GM21367 (cell line): ENCODE data around the gene JADE3.
"Not testable (repeated sequence)": the region's sequence is repeated elsewhere in the genome, so short reads cannot be mapped to it uniquely, and the experiment has no call there.

ENCODE experiments used
- ATAC-seq: cut with Tn5 transposase; IDR thresholded peaks from one replicate; pipeline ENCODE4 v1.9.1; 2021; ENCODE audit not compliant: unreplicated experiment

JADE3 gene

GRCh38 chrX:46929439-46930261 is 17.4 kb downstream of the JADE3 start:
- ATAC-seq = no peak

GRCh38 chrX:46935295-46935694 is 23.1 kb downstream of the JADE3 start:
- no peak for ATAC-seq

- no peak for ATAC-seq
Observed at GRCh38 chrX:46938589-46938988, 26.4 kb downstream of the JADE3 start.

- no peak for ATAC-seq
Observed at GRCh38 chrX:46941341-46941740, 29.1 kb downstream of the JADE3 start.

GRCh38 chrX:46953137-46953527 is 40.9 kb downstream of the JADE3 start:
- ATAC-seq = no peak

GRCh38 chrX:46953597-46953996 is 41.4 kb downstream of the JADE3 start:
- no peak for ATAC-seq

GRCh38 chrX:46954716-46955115 is 42.5 kb downstream of the JADE3 start:
- ATAC-seq = no peak

- ATAC-seq = not testable (repeated sequence)
Observed at GRCh38 chrX:46956589-46956988, 44.4 kb downstream of the JADE3 start.

GRCh38 chrX:46957297-46957696 is 45.1 kb downstream of the JADE3 start:
- no peak for ATAC-seq

GRCh38 chrX:46959101-46959500 is 46.9 kb downstream of the JADE3 start:
- ATAC-seq = no peak

GRCh38 chrX:46959985-46960700 is 47.9 kb downstream of the JADE3 start:
- ATAC-seq = no peak

GRCh38 chrX:46961097-46961496 is 48.9 kb downstream of the JADE3 start:
- ATAC-seq = no peak

GRCh38 chrX:46961574-46962283 is 49.5 kb downstream of the JADE3 start:
- no peak for ATAC-seq

- ATAC-seq = no peak
Observed at GRCh38 chrX:46965125-46965758, 53.0 kb downstream of the JADE3 start.

GRCh38 chrX:46967547-46967946 is 55.3 kb downstream of the JADE3 start:
- no peak for ATAC-seq

GRCh38 chrX:46977046-46977445 is 64.8 kb downstream of the JADE3 start:
- ATAC-seq = not testable (repeated sequence)

GRCh38 chrX:46978341-46979291 is 66.4 kb downstream of the JADE3 start:
- ATAC-seq = no peak

- ATAC-seq = no peak
Observed at GRCh38 chrX:46984705-46985104, 72.5 kb downstream of the JADE3 start.

GRCh38 chrX:46989548-46989947 is 77.3 kb downstream of the JADE3 start:
- ATAC-seq = no peak

- no peak for ATAC-seq
Observed at GRCh38 chrX:46991664-46992063, 79.4 kb downstream of the JADE3 start.
